ENCODE data around the gene LRIG1. TPM values are rescaled to one million over a fixed set of nuclear protein-coding genes. Genes with fewer than 3 reads are reported as not detected.

LRIG1 gene
- total RNA-seq, 1 donor from 2014 or later, result 8.2 TPM

DNA sequence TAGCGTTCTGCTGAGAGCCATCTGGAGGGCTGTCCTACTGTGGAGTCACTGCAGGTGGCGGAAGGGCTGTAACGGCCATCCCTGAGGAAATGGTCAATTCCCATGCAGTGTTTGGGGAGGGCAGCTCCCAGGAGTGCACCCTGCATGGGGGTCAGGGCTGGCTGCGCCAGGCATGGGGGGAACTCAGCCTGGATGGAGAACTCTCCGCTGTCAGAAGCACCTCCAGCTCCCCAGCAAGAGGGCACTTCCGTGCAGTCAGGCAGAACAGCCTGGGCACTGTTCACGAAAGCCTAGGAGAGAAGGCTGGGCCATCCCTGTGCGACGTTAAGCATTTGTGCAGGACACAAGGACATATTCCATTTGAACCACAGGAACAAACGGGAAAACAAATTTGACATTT, 105.2 kb downstream of the LRIG1 start:
- TF ChIP-seq, protein P1, sequence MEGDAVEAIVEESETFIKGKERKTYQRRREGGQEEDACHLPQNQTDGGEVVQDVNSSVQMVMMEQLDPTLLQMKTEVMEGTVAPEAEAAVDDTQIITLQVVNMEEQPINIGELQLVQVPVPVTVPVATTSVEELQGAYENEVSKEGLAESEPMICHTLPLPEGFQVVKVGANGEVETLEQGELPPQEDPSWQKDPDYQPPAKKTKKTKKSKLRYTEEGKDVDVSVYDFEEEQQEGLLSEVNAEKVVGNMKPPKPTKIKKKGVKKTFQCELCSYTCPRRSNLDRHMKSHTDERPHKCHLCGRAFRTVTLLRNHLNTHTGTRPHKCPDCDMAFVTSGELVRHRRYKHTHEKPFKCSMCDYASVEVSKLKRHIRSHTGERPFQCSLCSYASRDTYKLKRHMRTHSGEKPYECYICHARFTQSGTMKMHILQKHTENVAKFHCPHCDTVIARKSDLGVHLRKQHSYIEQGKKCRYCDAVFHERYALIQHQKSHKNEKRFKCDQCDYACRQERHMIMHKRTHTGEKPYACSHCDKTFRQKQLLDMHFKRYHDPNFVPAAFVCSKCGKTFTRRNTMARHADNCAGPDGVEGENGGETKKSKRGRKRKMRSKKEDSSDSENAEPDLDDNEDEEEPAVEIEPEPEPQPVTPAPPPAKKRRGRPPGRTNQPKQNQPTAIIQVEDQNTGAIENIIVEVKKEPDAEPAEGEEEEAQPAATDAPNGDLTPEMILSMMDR (IDR thresholded peaks at IDR 0.05; ENCODE audit: insufficient read depth, low read length, poor library complexity, severe bottlenecking), result no peak
- no peaks in the 10 kb centered on the region for H3K36me3 ChIP-seq (ENCODE audit: control insufficient read depth, insufficient read depth, low read length)
- no peak for DNase-seq (ENCODE audit: low read depth)

DNA sequence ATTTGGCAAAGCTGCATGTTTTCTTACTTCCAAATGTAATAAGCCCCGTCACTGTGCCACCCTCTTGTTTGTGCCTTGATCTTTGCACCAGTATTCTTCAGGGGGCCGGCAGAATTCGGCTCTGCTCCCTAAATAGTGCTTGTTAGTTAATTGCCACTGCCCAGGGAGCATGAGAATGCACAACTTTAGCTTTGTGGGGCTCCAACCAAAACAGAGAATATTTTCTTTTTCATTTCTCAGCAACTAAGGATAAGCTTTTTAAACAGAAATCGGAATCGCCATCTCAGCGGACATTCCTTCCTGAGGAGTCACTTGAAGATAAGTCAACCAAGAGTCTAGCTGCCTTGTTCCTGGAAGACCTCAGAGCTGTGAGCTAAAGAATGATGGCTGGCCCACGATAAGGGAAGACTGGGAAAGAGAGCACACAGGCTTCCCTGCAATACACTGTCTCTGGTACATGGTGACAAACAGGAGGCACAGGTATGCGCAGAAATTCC, 106.0 kb downstream of the LRIG1 start:
- DNase-seq (ENCODE audit: low read depth), result no peak
- no peaks in the 10 kb centered on the region for H3K36me3 ChIP-seq (ENCODE audit: control insufficient read depth, insufficient read depth, low read length)
- H3K27me3 ChIP-seq (ENCODE audit: control insufficient read depth, insufficient read depth, low read length), result no peaks in the 10 kb centered on the region
- TF ChIP-seq, protein P1 (IDR thresholded peaks at IDR 0.05; ENCODE audit: insufficient read depth, low read length, poor library complexity, severe bottlenecking), result no peak
- H3K4me3 ChIP-seq (ENCODE audit: low read depth, low read length), result no peak overlapping the region

More for the DNA sequence above, 105.2 kb downstream of the LRIG1 start:
- no peaks in the 10 kb centered on the region for H3K27me3 ChIP-seq (ENCODE audit: control insufficient read depth, insufficient read depth, low read length)
- no peak overlapping the region for H3K4me3 ChIP-seq (ENCODE audit: low read depth, low read length)

DNA sequence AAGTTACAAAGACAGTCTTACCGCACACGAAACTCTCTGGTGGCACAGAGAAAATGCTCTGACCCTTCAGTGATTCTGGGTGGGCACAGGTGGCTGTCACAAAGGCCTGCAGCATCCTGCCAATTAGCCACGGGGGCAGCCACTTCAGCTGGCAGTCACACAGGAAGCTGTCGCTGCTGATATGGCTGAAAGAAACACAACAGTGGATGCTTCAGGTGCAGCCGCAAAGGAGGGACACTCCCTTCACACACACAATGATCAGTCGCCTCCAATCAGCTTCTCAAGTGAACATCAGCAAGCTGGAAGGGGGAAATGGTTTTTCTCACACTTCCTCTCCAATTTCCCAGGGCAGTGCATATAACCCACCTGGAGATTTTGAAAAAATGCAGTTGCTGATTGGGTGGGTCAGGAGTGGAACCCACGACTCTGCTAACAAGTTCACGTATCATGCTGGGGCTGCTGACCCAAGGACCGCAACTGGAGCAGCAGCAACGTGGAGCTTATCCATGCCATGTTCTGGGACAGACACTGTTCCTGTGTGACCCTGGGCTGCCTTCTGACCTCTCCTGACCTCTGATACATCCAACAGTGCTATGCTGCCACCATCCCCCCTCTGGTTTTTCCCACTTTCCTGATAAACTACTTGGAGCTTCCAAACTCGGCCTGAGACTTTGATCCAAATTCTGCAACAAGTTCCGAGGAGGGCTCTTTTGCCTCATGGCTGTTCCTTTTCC, 106.6 kb downstream of the LRIG1 start:
- Histone ChIP-seq H3K4me3 (ENCODE audit: low read depth, low read length) (no peak overlapping the region), H3K27me3 (ENCODE audit: control insufficient read depth, insufficient read depth, low read length) (no peaks in the 10 kb centered on the region), H3K36me3 (ENCODE audit: control insufficient read depth, insufficient read depth, low read length) (no peaks in the 10 kb centered on the region)
- DNase-seq (ENCODE audit: low read depth), result no peak
- TF ChIP-seq, protein P1 (IDR thresholded peaks at IDR 0.05; ENCODE audit: insufficient read depth, low read length, poor library complexity, severe bottlenecking), result no peak

DNA sequence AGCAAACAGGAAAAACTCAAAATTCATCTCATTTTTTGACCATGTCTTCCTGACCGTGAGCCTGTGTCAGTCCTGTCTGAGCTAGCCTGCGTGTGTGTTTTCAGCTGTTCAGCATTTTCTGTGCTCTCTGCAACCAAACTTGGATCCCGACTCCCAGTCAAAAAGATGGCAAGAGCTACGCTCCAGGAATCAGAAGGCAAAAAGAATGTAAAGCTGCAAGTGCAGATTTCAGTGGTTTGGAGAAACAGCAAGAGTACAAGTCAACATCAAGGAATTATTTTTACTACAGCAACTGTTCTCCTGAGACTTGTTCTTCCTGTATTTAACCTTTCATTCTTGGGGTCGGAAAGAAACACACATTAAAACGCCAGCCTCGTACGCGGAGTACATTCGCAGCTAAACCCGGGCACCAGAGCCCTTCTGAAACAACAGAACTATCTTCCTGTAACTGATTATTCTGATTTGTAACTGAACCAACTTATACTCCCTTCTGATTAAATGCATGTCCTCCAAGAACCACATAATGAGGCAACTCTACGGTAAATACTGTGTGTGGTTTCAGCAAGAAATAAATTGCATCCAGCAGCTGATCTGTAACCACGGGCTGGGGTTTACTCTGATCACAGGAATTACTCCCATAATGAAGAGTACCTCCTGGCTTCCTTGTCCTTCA, 107.4 kb downstream of the LRIG1 start:
- no peak for DNase-seq (ENCODE audit: low read depth)
- TF ChIP-seq, protein P1 (IDR thresholded peaks at IDR 0.05; ENCODE audit: insufficient read depth, low read length, poor library complexity, severe bottlenecking), result no peak
- Histone ChIP-seq H3K36me3 (ENCODE audit: control insufficient read depth, insufficient read depth, low read length) (no peaks in the 10 kb centered on the region), H3K4me3 (ENCODE audit: low read depth, low read length) (no peak overlapping the region), H3K27me3 (ENCODE audit: control insufficient read depth, insufficient read depth, low read length) (no peaks in the 10 kb centered on the region)

DNA sequence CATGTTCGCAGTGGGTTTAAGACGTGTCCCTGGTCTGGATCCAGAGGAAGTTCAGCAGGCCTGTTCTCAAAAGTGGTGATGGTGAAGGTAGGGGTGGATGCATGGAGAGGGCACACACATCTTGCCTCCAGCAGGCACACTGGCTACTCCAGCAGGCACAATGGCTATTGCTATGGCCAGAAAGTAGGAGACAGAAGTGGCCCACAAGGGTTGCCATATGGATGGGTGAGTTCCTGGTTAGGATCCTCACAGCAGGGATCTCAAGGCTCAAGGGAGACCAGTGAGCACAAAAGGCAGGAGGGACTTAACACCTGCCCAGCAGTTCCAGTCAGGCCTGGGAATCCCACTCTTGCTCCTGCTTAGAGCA, 107.9 kb downstream of the LRIG1 start:
- Histone ChIP-seq H3K36me3 (ENCODE audit: control insufficient read depth, insufficient read depth, low read length) (no peaks in the 10 kb centered on the region), H3K27me3 (ENCODE audit: control insufficient read depth, insufficient read depth, low read length) (no peaks in the 10 kb centered on the region), H3K4me3 (ENCODE audit: low read depth, low read length) (no peak overlapping the region)
- DNase-seq (ENCODE audit: low read depth), result no peak
- TF ChIP-seq, protein P1 (IDR thresholded peaks at IDR 0.05; ENCODE audit: insufficient read depth, low read length, poor library complexity, severe bottlenecking), result no peak
